Measurements from ENCODE around the gene SEMA4F. TPM values are rescaled to one million over a fixed set of nuclear protein-coding genes. Genes with fewer than 3 reads are reported as not detected.

Gene SEMA4F
- total and polyA plus RNA-seq, 2 donors = 2.2 to 5.0 TPM

DNA sequence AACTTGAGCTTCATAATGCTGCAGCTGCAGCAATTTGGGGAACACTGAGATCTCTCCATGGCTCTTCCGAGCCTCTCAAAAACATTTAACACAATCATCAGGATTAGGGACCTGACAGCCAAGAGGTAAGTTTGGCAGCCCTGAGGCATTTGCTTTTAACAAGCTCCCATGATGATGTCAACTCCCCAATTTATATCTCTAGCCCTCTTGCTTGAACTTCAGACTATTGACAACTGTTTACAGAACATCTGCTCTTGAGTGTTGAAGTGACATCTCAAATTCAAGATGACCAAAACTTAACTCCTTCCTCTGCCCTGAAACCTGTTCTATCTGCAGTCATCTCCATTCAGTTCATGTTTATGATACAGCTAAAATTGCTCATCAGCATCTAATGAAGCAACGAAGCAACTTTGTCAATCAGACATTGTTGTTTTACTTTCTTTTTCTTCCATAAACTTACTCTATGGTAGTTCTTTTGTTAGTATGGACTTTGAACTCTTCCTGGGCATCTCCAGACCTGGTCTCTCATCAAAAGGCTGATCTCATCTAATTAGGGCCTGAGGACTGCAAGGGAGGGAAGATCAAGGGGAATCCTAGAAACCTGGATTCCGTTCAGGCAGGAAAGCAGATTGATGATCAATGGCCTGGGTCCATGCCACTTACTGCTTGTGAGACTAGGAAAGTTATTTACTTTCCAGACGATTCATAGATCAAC lies 48.1 kb downstream of the SEMA4F start:
- Histone ChIP-seq H3K36me3 (ENCODE audit: insufficient read depth) (no peaks in the 10 kb centered on the region), H3K4me1 (ENCODE audit: insufficient read depth) (no peaks in the 10 kb centered on the region), H3K27ac (ENCODE audit: low read depth) (no peak overlapping the region), H3K4me3 (ENCODE audit: low read depth, low read length) (no peak overlapping the region)
- DNase-seq (ENCODE audit: extremely low spot score) = no peak
- 70% methylated on average over 4 of the region's 4 CpGs for WGBS

DNA sequence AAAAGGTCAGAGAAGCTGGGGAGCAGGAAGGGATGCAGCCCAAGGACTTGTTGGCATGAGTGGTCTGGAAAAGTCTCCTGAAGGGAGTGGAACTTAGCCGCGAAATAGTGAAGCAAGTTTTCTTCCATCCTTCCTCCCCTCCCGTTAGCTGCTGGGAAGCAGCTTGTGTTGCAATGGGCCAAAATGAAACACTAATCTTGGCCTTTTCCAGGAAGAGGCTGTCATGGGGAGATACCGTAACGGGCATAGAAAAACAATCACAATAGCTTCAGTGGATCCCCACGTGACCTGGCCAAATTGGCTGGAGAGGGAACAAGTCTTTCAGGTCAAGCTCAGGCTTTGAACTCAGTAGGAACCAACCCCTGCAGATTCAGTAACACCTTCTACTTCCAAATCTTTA lies 49.3 kb downstream of the SEMA4F start:
- H3K4me3 ChIP-seq (ENCODE audit: low read depth, low read length) = no peak overlapping the region
- H3K4me1 ChIP-seq (ENCODE audit: insufficient read depth) = no peaks in the 10 kb centered on the region
- H3K27ac ChIP-seq (ENCODE audit: low read depth) = no peak overlapping the region
- 79% methylated on average over 6 of the region's 6 CpGs for WGBS
- DNase-seq (ENCODE audit: extremely low spot score) = no peak
- H3K36me3 ChIP-seq (ENCODE audit: insufficient read depth) = no peaks in the 10 kb centered on the region

DNA sequence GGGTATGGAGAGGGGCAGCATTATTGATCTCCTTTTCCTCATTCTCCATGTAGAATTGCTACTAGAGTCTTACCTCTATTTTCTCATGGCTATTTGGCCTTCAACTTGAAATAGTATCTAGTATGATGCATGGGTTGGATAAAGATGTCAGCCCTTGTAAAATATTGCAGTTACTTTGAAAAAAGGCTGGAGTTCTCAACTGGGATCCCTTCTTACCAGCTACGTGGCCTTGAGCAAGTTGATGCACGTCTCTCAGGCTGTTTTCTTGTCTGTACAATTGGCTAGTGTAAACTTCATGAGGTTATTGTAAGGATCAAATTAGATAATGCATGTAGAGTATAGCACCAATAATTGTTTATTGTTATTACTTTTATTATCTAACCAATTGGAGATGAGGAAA lies 50.2 kb downstream of the SEMA4F start:
- Histone ChIP-seq H3K27ac (ENCODE audit: low read depth) (no peak overlapping the region), H3K4me1 (ENCODE audit: insufficient read depth) (no peaks in the 10 kb centered on the region), H3K4me3 (ENCODE audit: low read depth, low read length) (no peak overlapping the region), H3K36me3 (ENCODE audit: insufficient read depth) (no peaks in the 10 kb centered on the region)
- 90% methylated on average over 2 of the region's 2 CpGs for WGBS
- DNase-seq (ENCODE audit: extremely low spot score) = no peak

DNA sequence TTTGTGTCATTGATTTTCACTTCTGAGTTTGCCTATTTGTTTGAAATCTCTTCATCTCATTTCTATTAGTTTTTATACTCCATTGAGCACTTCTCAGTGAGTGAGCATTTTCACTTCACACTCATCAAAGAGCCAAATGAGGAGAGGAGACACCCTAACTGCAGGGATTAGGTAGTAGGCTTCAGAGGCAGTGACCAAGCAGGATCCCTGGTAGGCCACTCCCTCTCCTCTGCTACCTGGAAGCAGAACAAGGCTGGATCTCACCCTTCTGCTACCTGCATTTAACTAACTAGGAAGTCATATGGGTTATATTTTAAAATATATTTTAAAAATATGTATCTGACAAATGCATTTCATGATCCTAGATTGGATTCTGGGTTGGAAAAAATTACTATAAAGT lies 52.7 kb downstream of the SEMA4F start:
- H3K4me3 ChIP-seq (ENCODE audit: low read depth, low read length) = no peak overlapping the region
- DNase-seq (ENCODE audit: extremely low spot score) = no peak
- no peaks in the 10 kb centered on the region for H3K4me1 ChIP-seq (ENCODE audit: insufficient read depth)
- H3K36me3 ChIP-seq (ENCODE audit: insufficient read depth) = no peaks in the 10 kb centered on the region
- no peak overlapping the region for H3K27ac ChIP-seq (ENCODE audit: low read depth)

DNA sequence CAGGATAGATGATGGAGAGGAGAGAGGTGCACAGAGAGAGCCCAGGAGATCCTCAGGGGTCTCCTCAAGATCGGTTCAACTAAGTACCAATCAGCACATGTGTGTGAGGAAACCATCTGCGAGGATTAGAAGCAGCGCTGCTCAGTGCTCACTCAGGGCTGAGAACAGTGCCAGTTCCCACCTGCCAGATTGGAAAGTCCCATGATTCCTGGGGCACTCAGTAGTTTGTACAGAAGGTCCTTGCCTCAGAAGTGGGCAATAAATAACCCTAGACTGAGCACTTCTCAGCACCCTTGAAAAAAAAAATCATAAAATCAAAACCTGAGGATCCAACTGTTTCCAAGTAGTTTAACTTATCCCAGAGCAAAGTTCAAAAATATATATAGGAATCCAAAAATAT lies 53.8 kb downstream of the SEMA4F start:
- Histone ChIP-seq H3K27ac (ENCODE audit: low read depth) (no peak overlapping the region), H3K4me1 (ENCODE audit: insufficient read depth) (no peaks in the 10 kb centered on the region), H3K36me3 (ENCODE audit: insufficient read depth) (no peaks in the 10 kb centered on the region), H3K4me3 (ENCODE audit: low read depth, low read length) (no peak overlapping the region)
- DNase-seq (ENCODE audit: extremely low spot score) = no peak
- WGBS = 89% methylated on average over 3 of the region's 3 CpGs

GRCh38 chr2:74708296-74708695 lies 54.2 kb downstream of the SEMA4F start:
- DNase-seq (ENCODE audit: extremely low spot score) = no peak
- no peaks in the 10 kb centered on the region for H3K36me3 ChIP-seq (ENCODE audit: insufficient read depth)

GRCh38 chr2:74708883-74709282 lies 54.8 kb downstream of the SEMA4F start:
- Histone ChIP-seq H3K36me3 (ENCODE audit: insufficient read depth) (no peaks in the 10 kb centered on the region), H3K4me1 (ENCODE audit: insufficient read depth) (no peaks in the 10 kb centered on the region), H3K4me3 (ENCODE audit: low read depth, low read length) (no peak overlapping the region), H3K27ac (ENCODE audit: low read depth) (no peak overlapping the region)
- WGBS = 73% methylated on average over 4 of the region's 4 CpGs
- DNase-seq (ENCODE audit: extremely low spot score) = no peak

More at GRCh38 chr2:74708296-74708695, 54.2 kb downstream of the SEMA4F start:
- H3K4me1 ChIP-seq (ENCODE audit: insufficient read depth) = no peaks in the 10 kb centered on the region
- no peak overlapping the region for H3K27ac ChIP-seq (ENCODE audit: low read depth)
- no peak overlapping the region for H3K4me3 ChIP-seq (ENCODE audit: low read depth, low read length)

GRCh38 chr2:74712223-74713053 lies 58.4 kb downstream of the SEMA4F start:
- DNase-seq (ENCODE audit: extremely low spot score) = no peak
- WGBS = 87% methylated on average over 9 of the region's 9 CpGs
- no peak overlapping the region for H3K27ac ChIP-seq (ENCODE audit: low read depth)

GRCh38 chr2:74714691-74715080 lies 60.6 kb downstream of the SEMA4F start:
- Histone ChIP-seq H3K4me3 (ENCODE audit: low read depth, low read length) (no peak overlapping the region), H3K36me3 (ENCODE audit: insufficient read depth) (no peaks in the 10 kb centered on the region), H3K4me1 (ENCODE audit: insufficient read depth) (no peaks in the 10 kb centered on the region), H3K27ac (ENCODE audit: low read depth) (no peak overlapping the region)
- 35% methylated on average over 8 of the region's 8 CpGs for WGBS
- DNase-seq (ENCODE audit: extremely low spot score) = no peak

More at GRCh38 chr2:74712223-74713053, 58.4 kb downstream of the SEMA4F start:
- Histone ChIP-seq H3K4me1 (ENCODE audit: insufficient read depth) (no peaks in the 10 kb centered on the region), H3K4me3 (ENCODE audit: low read depth, low read length) (no peak overlapping the region), H3K36me3 (ENCODE audit: insufficient read depth) (no peaks in the 10 kb centered on the region)

DNA sequence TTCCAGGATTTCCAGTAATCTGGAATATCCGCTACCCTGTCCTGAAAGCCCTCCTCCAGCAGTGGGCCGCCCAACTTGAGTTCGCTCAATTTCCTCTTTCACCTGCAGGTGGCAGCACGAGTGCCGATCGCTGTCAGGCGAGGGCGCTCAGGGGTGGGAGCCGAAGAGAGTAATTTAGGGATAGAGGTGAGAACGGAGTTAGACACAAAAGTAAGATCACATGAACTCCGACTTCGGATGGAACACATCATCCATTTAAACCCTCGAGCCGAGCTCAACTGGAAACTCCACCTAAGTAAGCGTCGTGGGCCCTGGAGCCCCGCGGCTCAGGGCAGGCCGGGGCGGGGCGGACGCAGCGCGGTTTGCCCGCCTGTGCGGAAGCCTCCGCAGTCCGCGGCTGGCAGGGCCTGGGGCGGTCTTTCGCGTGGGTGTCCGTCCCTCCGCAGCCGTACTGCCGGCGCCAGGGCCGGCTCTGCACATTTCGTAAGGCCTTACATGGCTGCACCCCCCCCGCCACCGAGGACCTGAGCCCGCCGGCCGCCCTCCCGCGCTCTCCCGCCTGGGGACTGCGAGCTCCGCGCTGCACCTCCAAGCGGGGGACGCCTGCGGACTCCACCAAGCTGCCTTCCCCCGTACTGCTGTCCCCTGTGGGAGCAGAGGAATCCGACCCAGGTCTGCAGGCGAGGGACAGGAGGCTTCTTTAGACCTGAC lies 61.2 kb downstream of the SEMA4F start:
- Histone ChIP-seq H3K36me3 (ENCODE audit: insufficient read depth) (no peaks in the 10 kb centered on the region), H3K27ac (ENCODE audit: low read depth) (peak overlapping the region; percentile 43), H3K4me3 (ENCODE audit: low read depth, low read length) (peak overlapping the region; percentile 42), H3K4me1 (ENCODE audit: insufficient read depth) (no peaks in the 10 kb centered on the region)
- WGBS = under 1% methylated on average over 56 of the region's 56 CpGs
- DNase-seq (ENCODE audit: extremely low spot score) = peak; percentile 67

DNA sequence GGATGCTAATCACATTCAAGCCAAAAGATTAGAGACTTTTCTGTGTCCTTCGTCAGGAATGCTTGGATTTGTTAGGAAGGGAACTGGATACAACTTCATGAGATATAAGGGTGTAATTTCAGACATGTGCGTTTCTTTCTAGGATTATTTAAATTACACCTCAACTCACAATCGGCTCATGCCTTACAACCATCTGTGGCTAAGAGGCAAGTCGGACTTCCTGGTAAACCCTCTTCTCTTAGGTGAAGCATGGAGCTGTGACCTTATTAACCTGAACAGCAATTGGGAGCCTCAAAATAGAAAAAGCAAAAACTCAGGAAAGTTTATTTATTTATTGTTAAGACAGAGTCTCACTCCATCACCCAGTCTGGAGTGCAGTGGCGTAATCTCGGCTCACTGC lies 61.8 kb downstream of the SEMA4F start:
- no peaks in the 10 kb centered on the region for H3K4me1 ChIP-seq (ENCODE audit: insufficient read depth)
- WGBS = 54% methylated on average over 6 of the region's 6 CpGs
- H3K4me3 ChIP-seq (ENCODE audit: low read depth, low read length) = no peak overlapping the region
- no peaks in the 10 kb centered on the region for H3K36me3 ChIP-seq (ENCODE audit: insufficient read depth)
- H3K27ac ChIP-seq (ENCODE audit: low read depth) = no peak overlapping the region
- no peak for DNase-seq (ENCODE audit: extremely low spot score)

DNA sequence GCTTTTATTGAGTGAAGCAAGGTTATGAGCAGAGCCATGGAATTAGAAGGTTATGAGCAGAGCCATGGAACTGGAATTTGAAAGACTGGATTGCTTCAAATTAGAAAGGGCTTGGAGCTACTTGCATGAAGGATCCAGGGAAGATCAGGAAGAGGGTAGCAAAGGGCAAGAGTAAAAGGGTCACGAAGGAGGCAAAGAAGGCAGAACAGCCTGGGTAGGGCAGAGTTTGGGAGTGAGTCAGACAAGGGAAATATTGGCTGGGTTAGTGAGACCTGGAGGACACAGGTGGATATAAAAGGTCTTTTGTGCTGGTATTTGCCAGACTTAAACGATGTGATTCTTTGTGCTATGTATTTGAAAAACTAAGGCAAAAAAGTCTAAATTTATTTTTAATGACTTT lies 65.0 kb downstream of the SEMA4F start:
- Histone ChIP-seq H3K4me1 (ENCODE audit: insufficient read depth) (no peaks in the 10 kb centered on the region), H3K4me3 (ENCODE audit: low read depth, low read length) (no peak overlapping the region), H3K27ac (ENCODE audit: low read depth) (no peak overlapping the region), H3K36me3 (ENCODE audit: insufficient read depth) (no peaks in the 10 kb centered on the region)
- DNase-seq (ENCODE audit: extremely low spot score) = no peak
- 74% methylated on average over 2 of the region's 2 CpGs for WGBS

DNA sequence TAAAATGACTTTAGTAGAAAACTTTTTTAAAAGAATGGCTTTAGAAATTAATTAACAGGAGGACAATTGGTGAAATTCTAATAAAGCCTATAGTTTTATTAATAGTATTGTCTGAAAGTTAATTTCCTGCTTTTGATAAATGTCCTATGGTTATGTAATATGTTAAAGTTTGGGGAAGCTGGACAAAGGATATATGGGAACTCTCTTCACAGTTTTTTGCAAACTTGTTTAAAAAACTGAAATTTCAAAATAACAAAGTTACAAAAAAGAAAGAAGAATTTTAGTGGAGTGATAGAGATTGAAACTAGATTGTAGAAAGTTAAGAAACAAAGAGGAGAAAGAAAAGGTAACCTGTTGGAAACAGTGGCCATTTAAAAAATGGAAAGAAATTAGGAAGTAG lies 67.3 kb downstream of the SEMA4F start:
- H3K36me3 ChIP-seq (ENCODE audit: insufficient read depth) = no peaks in the 10 kb centered on the region
- DNase-seq (ENCODE audit: extremely low spot score) = no peak
- no peak overlapping the region for H3K4me3 ChIP-seq (ENCODE audit: low read depth, low read length)
- no peaks in the 10 kb centered on the region for H3K4me1 ChIP-seq (ENCODE audit: insufficient read depth)
- H3K27ac ChIP-seq (ENCODE audit: low read depth) = no peak overlapping the region

DNA sequence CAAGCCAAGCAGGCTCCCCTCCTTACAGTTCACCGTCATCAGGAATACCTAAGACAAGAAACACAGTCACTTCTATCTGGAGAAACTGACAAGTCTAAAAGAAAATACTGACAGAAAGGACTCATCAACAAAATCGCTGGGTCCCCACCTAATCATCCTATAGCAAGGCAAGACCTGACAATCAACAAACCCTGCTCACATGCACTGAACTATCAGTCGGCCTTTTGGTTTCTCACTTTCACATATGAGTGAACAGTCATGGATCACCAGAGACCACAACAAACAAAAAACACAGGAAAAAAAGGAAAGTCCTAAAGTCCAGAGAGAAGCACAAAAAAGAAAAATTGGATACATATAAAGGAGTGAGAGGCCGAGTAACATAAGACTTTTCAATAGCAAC lies 70.4 kb downstream of the SEMA4F start:
- Histone ChIP-seq H3K27ac (ENCODE audit: low read depth) (no peak overlapping the region), H3K4me3 (ENCODE audit: low read depth, low read length) (no peak overlapping the region), H3K4me1 (ENCODE audit: insufficient read depth) (no peaks in the 10 kb centered on the region), H3K36me3 (ENCODE audit: insufficient read depth) (no peaks in the 10 kb centered on the region)
- DNase-seq (ENCODE audit: extremely low spot score) = no peak
- 88% methylated on average over 4 of the region's 4 CpGs for WGBS

Data from urinary bladder (tissue), 4 donors.